ENCODE measurements around the gene OR10C1. TPM values are rescaled to one million over a fixed set of nuclear protein-coding genes. Genes with fewer than 3 reads are reported as not detected.

Gene OR10C1
- total and polyA plus RNA-seq, 10 of the 15 experiments (the other 5 are each of a cell fraction or from before 2014, with no cell fraction given) = not detected

DNA sequence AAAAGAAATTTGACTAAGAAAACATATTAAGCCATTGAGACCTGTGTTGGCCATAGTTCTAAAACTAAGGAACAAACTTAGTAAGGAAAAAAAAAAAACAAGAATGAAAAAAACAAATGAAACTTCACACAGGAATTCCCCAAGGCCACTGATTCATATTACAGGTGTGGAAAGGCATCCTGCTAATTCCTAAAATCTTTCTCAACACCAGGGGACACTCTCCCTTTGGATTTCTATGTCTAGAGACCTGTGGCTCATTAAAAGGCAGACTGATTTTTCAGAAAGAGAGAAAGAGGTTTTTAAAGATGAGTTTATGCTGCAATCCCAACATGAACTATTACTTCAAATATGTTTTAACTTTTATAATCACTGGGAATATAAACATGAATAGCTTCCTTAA, 24.5 kb upstream of the OR10C1 start, which contains the start of gene OR12D1:
Gene OR12D1 (plus strand): TSS at position 341 of the 400 bp plus-strand sequence.
- H3K27me3 ChIP-seq (replicated peaks in 1 of 2; ENCODE audit: control insufficient read depth in 2 of 2, insufficient read depth in 2 of 2, low read length in 1 of 2) = no peaks in the 10 kb centered on the region
- DNase-seq (ENCODE audit: low read depth, low spot score) (no peak), ATAC-seq (no peak), FAIRE-seq (no peak)
- TF ChIP-seq KDM1A (IDR thresholded peaks at IDR 0.05; ENCODE audit: borderline replicate concordance) = no peak
- TF ChIP-seq MTA3 (IDR thresholded peaks at IDR 0.05; ENCODE audit: borderline replicate concordance, low read length) = no peak
- TF ChIP-seq ASH2L (IDR thresholded peaks at IDR 0.05; ENCODE audit: borderline replicate concordance, low read depth) = no peak
- no peak for TF ChIP-seq NFXL1 (IDR thresholded peaks at IDR 0.05; ENCODE audit: borderline replicate concordance)
- TF ChIP-seq TCF7 (IDR thresholded peaks at IDR 0.05; ENCODE audit: borderline replicate concordance) = no peak
- TF ChIP-seq KLF5 (IDR thresholded peaks at IDR 0.05; ENCODE audit: partially characterized antibody) = no peak
- no peak for TF ChIP-seq BMI1 (IDR thresholded peaks at IDR 0.05; ENCODE audit: borderline replicate concordance)
- TF ChIP-seq BHLHE40 (IDR thresholded peaks at IDR 0.05; ENCODE audit: borderline replicate concordance in 1 of 2, low read depth in 2 of 2, low read length in 1 of 2) = no peak
- no peak for TF ChIP-seq YY1 (IDR thresholded peaks at IDR 0.05; ENCODE audit: low read depth, low read length)
- TF ChIP-seq, protein P1, sequence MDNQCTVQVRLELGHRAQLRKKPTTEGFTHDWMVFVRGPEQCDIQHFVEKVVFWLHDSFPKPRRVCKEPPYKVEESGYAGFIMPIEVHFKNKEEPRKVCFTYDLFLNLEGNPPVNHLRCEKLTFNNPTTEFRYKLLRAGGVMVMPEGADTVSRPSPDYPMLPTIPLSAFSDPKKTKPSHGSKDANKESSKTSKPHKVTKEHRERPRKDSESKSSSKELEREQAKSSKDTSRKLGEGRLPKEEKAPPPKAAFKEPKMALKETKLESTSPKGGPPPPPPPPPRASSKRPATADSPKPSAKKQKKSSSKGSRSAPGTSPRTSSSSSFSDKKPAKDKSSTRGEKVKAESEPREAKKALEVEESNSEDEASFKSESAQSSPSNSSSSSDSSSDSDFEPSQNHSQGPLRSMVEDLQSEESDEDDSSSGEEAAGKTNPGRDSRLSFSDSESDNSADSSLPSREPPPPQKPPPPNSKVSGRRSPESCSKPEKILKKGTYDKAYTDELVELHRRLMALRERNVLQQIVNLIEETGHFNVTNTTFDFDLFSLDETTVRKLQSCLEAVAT (IDR thresholded peaks at IDR 0.05) = no peak
- no peak for TF ChIP-seq SMAD5 (IDR thresholded peaks at IDR 0.05; ENCODE audit: low read depth)
- TF ChIP-seq ZNF24 (IDR thresholded peaks at IDR 0.05) = no peak
- TF ChIP-seq CBX5 (IDR thresholded peaks at IDR 0.05; ENCODE audit: low read depth) = no peak
- no peak for TF ChIP-seq ZNF622 (IDR thresholded peaks at IDR 0.05)
- TF ChIP-seq, protein P2, sequence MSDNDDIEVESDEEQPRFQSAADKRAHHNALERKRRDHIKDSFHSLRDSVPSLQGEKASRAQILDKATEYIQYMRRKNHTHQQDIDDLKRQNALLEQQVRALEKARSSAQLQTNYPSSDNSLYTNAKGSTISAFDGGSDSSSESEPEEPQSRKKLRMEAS (IDR thresholded peaks at IDR 0.05; ENCODE audit: low read depth, low read length) = no peak
- TF ChIP-seq SREBF2 (IDR thresholded peaks at IDR 0.05; ENCODE audit: low read length) = no peak
- no peak for TF ChIP-seq NR2C1 (IDR thresholded peaks at IDR 0.05)
- TF ChIP-seq, protein P3, sequence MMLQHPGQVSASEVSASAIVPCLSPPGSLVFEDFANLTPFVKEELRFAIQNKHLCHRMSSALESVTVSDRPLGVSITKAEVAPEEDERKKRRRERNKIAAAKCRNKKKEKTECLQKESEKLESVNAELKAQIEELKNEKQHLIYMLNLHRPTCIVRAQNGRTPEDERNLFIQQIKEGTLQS (IDR thresholded peaks at IDR 0.05; ENCODE audit: borderline replicate concordance, extremely low read depth, low read depth, low read length) = no peak
- TF ChIP-seq HDAC2 (IDR thresholded peaks at IDR 0.05) = no peak
- TF ChIP-seq KAT2A (conservative IDR thresholded peaks at IDR 0.05; ENCODE audit: control insufficient read depth, low read depth, low read length) = no peak
- ChIA-PET CTCF (no interaction called here), RAD21 (ENCODE audit: unreplicated experiment) (no interaction called here), SMC1A (ENCODE audit: uncharacterized antibody, unreplicated experiment) (no interaction called here), POLR2A (no interaction called here)
- H3K27ac ChIP-seq (ENCODE audit: control insufficient read depth, insufficient read depth) = no peak within 1 kb of the TSS
- no peaks in the 10 kb centered on the region for H3K9me3 ChIP-seq (replicated peaks; ENCODE audit: control insufficient read depth, insufficient read depth, low read length)
- no peak within 1 kb of the TSS for H2AFZ ChIP-seq (ENCODE audit: control insufficient read depth, low read depth, low read length)
- in situ Hi-C loops (cut with MboI) = no loop called here
- H3K79me2 ChIP-seq (ENCODE audit: control insufficient read depth, insufficient read depth, low read length) = no peaks in the 10 kb centered on the region
- H3K4me3 ChIP-seq = no peak within 1 kb of the TSS
- no peaks in the 10 kb centered on the region for H3K4me1 ChIP-seq (ENCODE audit: control insufficient read depth, insufficient read depth, low read length)
- intact Hi-C loops (cut with micrococcal nuclease; ENCODE audit: unreplicated experiment) = no loop called here
- H3K4me2 ChIP-seq (ENCODE audit: control insufficient read depth, insufficient read depth) = no peak within 1 kb of the TSS
- H4K20me1 ChIP-seq (ENCODE audit: control insufficient read depth, insufficient read depth) = no peaks in the 10 kb centered on the region
- no TSS peak for BruUV-seq (replicated peaks)
- H3K9ac ChIP-seq (ENCODE audit: control insufficient read depth, insufficient read depth, low read length) = no peak within 1 kb of the TSS
- H3K36me3 ChIP-seq (ENCODE audit: control insufficient read depth in 2 of 2, insufficient read depth in 2 of 2, low read length in 1 of 2) = no peaks in the 10 kb centered on the region
